Measurements from ENCODE around the gene VSTM2L.

VSTM2L gene

GRCh38 chr20:37936041-37936440 is 33.1 kb downstream of the VSTM2L start:
- no peak for FAIRE-seq
- no peak for DNase-seq (ENCODE audit: low spot score)

GRCh38 chr20:37936451-37936850 is 33.5 kb downstream of the VSTM2L start:
- no peak for DNase-seq (ENCODE audit: low spot score)
- no peak for FAIRE-seq

GRCh38 chr20:37937686-37938085 is 34.8 kb downstream of the VSTM2L start:
- FAIRE-seq, result no peak
- no peak for DNase-seq (ENCODE audit: low spot score)

GRCh38 chr20:37938181-37938750 is 35.3 kb downstream of the VSTM2L start:
- FAIRE-seq, result no peak
- no peak for DNase-seq (ENCODE audit: low spot score)

- DNase-seq (ENCODE audit: low spot score), result no peak
- no peak for FAIRE-seq
Measured at GRCh38 chr20:37938954-37939353, 36.0 kb downstream of the VSTM2L start.

- FAIRE-seq, result no peak
- no peak for DNase-seq (ENCODE audit: low spot score)
Measured at GRCh38 chr20:37939701-37940560, 37.0 kb downstream of the VSTM2L start.

GRCh38 chr20:37940858-37941257 is 37.9 kb downstream of the VSTM2L start:
- FAIRE-seq (no peak), DNase-seq (ENCODE audit: low spot score) (no peak)

GRCh38 chr20:37941332-37941731 is 38.4 kb downstream of the VSTM2L start:
- no peak for FAIRE-seq
- no peak for DNase-seq (ENCODE audit: low spot score)

- no peak for FAIRE-seq
- no peak for DNase-seq (ENCODE audit: low spot score)
Measured at GRCh38 chr20:37941992-37942391, 39.1 kb downstream of the VSTM2L start.

- FAIRE-seq, result no peak
- no peak for DNase-seq (ENCODE audit: low spot score)
Measured at GRCh38 chr20:37943033-37943432, 40.1 kb downstream of the VSTM2L start.

- FAIRE-seq (no peak), DNase-seq (ENCODE audit: low spot score) (no peak)
Measured at GRCh38 chr20:37943501-37944455, 40.9 kb downstream of the VSTM2L start.

GRCh38 chr20:37944456-37944981 is 41.6 kb downstream of the VSTM2L start:
- DNase-seq (ENCODE audit: low spot score) (no peak), FAIRE-seq (no peak)

- FAIRE-seq (no peak), DNase-seq (ENCODE audit: low spot score) (no peak)
Measured at GRCh38 chr20:37945091-37945547, 42.2 kb downstream of the VSTM2L start.

- FAIRE-seq, result no peak
Measured at GRCh38 chr20:37946946-37947345, 44.0 kb downstream of the VSTM2L start.

GRCh38 chr20:37947943-37948342 is 45.0 kb downstream of the VSTM2L start:
- FAIRE-seq (no peak), DNase-seq (ENCODE audit: low spot score) (no peak)

More at GRCh38 chr20:37946946-37947345, 44.0 kb downstream of the VSTM2L start:
- DNase-seq (ENCODE audit: low spot score), result no peak

GRCh38 chr20:37948956-37949355 is 46.0 kb downstream of the VSTM2L start:
- DNase-seq (ENCODE audit: low spot score) (no peak), FAIRE-seq (no peak)

- FAIRE-seq (no peak), DNase-seq (ENCODE audit: low spot score) (no peak)
Measured at GRCh38 chr20:37954190-37954589, 51.3 kb downstream of the VSTM2L start.

- FAIRE-seq (no peak), DNase-seq (ENCODE audit: low spot score) (no peak)
Measured at GRCh38 chr20:37954626-37955025, 51.7 kb downstream of the VSTM2L start.

GRCh38 chr20:37955511-37955910 is 52.6 kb downstream of the VSTM2L start:
- FAIRE-seq, result no peak
- no peak for DNase-seq (ENCODE audit: low spot score)

GRCh38 chr20:37956107-37956585 is 53.2 kb downstream of the VSTM2L start:
- no peak for FAIRE-seq
- no peak for DNase-seq (ENCODE audit: low spot score)

- no peak for DNase-seq (ENCODE audit: low spot score)
- FAIRE-seq, result no peak
Measured at GRCh38 chr20:37958856-37959520, 56.1 kb downstream of the VSTM2L start.
